G401 (cell line): Measurements from ENCODE around the gene SLC26A1. TPM values are rescaled to one million over a fixed set of nuclear protein-coding genes. Genes with fewer than 3 reads are reported as not detected.
"Not testable (repeated sequence)": the region's sequence is repeated elsewhere in the genome, so short reads cannot be mapped to it uniquely, and the experiment has no call there.

Source experiments
- DNase-seq: peaks from one replicate; pipeline ENCODE4 v3.0.0-alpha.2; 2015; ENCODE audit warnings: low spot score
- in situ Hi-C: cut with HindIII; loops from 2 replicates; pipeline ENCODE4 v1.10.0; 2016; ENCODE audit warnings: low sequenced_read_pairs, mixed read lengths
- total RNA-seq: library from RNA; depleted of rRNA; stranded (reverse); fragments of >200 nt; shearing (Covaris generic); gene quantifications from 2 replicates; pipeline ENCODE4 v1.2.3, GENCODE V29; 2014

Gene SLC26A1
- total RNA-seq, 1 experiment from 2014 or later, result 0.85 TPM

- in situ Hi-C loops, result no loop called here
- no peak for DNase-seq
Observed at GRCh38 chr4:988726-989721, 4.2 kb downstream of the SLC26A1 start.

GRCh38 chr4:987624-988513 lies 5.3 kb downstream of the SLC26A1 start:
- in situ Hi-C loops, result no loop called here
- no peak for DNase-seq

GRCh38 chr4:986879-987623 lies 6.2 kb downstream of the SLC26A1 start, which contains the start of gene IDUA:
TSS of gene IDUA (plus strand) at chr4:987044. CDS start at chr4:987085, 41 bp downstream.
- in situ Hi-C loops, result no loop called here
- peak; percentile 80 for DNase-seq

GRCh38 chr4:986428-986878 lies 6.8 kb downstream of the SLC26A1 start:
- in situ Hi-C loops, result no loop called here
- peak; percentile 62 for DNase-seq

GRCh38 chr4:985123-985830 lies 7.9 kb downstream of the SLC26A1 start:
- DNase-seq, result peak; percentile 74
- in situ Hi-C loops, result no loop called here

- DNase-seq, result no peak
- in situ Hi-C loops, result no loop called here
Observed at GRCh38 chr4:984336-985054, 8.7 kb downstream of the SLC26A1 start.

- no peak for DNase-seq
- in situ Hi-C loops, result no loop called here
Observed at GRCh38 chr4:982814-983213, 10.4 kb downstream of the SLC26A1 start.

GRCh38 chr4:982291-982690 lies 10.9 kb downstream of the SLC26A1 start:
- DNase-seq, result no peak
- in situ Hi-C loops, result no loop called here

- DNase-seq, result no peak
- in situ Hi-C loops, result loop anchor here (10.0 kb wide), 1 partner anchor 56 kb away; no protein-coding TSS in a partner anchor
Observed at GRCh38 chr4:978957-979701, 14.1 kb downstream of the SLC26A1 start.

- DNase-seq, result not testable (repeated sequence)
- in situ Hi-C loops, result loop anchor here (10.0 kb wide), 1 partner anchor 59 kb away; no protein-coding TSS in a partner anchor
Observed at GRCh38 chr4:976016-976415, 17.2 kb downstream of the SLC26A1 start.

GRCh38 chr4:974668-975067 lies 18.5 kb downstream of the SLC26A1 start:
- DNase-seq, result no peak
- in situ Hi-C loops, result loop anchor here (5.0 to 10.0 kb wide), 2 partner anchors 42 to 60 kb away; partner anchors contain the start of genes GAK and TMEM175

GRCh38 chr4:973431-974397 lies 19.5 kb downstream of the SLC26A1 start, which contains the start of gene DGKQ:
TSS of gene DGKQ (minus strand) at chr4:973569. CDS start at chr4:973482, 87 bp downstream.
- in situ Hi-C loops, result loop anchor here (5.0 to 10.0 kb wide), 2 partner anchors 41 to 61 kb away; partner anchors contain the start of genes GAK and TMEM175
- peak; percentile 89 for DNase-seq

- no peak for DNase-seq
- in situ Hi-C loops, result loop anchor here (5.0 to 10.0 kb wide), 2 partner anchors 41 to 62 kb away; partner anchors contain the start of genes GAK and TMEM175
Observed at GRCh38 chr4:972651-973424, 20.4 kb downstream of the SLC26A1 start.

GRCh38 chr4:971666-972500 lies 21.3 kb downstream of the SLC26A1 start:
- DNase-seq, result no peak
- in situ Hi-C loops, result loop anchor here (5.0 to 10.0 kb wide), 2 partner anchors 40 to 63 kb away; partner anchors contain the start of genes GAK and TMEM175
